Activated T-cell treated with anti-CD3 and anti-CD28 coated beads, Interleukin-2, amount 50 U/mL, for 1 hour (primary cell): ENCODE measurements around the gene CREB3L2.

Experiments used
- DNase-seq: peaks from one replicate; pipeline ENCODE4 v3.0.0-alpha.2; 2020

Gene CREB3L2

DNA sequence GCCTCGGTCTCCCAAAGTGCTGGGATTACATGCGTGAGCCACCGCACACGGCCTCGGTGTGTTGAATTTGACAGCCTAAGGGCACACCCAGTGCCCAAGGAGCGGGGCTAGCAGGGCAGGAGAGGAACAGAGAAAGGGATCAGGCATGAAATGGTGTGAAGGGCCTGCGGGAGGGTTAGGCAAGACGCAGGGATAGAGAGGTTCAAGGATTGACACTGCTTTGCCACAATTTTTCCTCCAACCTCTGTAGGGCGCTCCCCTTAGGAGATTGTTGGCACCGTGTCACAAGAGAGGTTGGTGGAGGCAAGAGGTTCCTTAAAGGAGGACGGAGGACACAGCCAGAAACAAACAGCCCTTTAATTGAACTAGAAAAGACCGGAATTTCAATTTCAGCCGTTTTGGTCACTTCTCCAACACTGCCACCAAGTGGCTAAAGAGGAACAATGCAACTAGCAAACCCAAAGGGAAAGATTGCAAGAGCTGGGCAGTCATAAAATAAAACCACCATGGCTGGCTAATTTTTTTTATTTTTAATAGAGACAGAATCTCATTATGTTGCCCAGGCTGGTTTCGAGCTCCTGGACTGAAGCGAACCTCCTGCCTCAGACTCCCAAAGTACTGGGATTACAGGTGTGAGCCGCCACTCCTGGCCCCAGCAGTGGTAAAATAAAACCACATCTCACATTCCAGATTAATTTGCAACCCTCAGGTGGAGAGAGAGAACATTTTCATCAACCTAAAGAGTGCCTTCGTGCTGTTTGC is 6.9 kb upstream of the CREB3L2 start:
- DNase-seq: peak; percentile 34

DNA sequence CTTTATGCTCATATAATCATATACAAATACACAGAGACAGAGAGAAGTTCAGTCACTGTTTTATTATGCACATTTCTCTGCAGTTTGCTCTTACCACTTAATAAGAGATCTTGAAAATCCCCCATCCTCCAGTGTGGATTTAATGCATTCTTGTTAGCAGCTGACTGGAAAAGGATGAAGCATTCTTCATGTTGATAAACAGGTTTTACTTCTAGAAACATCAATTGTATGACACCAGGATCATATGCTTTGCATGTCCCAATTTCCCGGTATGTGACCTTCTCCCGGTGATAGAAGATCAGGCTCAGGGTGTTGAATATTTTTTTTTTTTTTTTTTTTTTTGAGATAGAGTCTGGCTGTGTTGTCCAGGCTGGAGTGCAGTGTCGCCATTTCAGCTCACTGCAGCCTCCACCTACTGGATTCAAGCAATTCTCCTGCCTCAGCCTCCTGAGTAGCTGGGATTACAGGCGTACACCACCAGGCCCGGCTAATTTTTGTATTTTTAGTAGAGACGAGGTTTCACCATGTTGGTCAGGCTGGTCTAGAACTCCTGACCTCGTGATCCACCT is 6.2 kb upstream of the CREB3L2 start:
- no peak for DNase-seq

DNA sequence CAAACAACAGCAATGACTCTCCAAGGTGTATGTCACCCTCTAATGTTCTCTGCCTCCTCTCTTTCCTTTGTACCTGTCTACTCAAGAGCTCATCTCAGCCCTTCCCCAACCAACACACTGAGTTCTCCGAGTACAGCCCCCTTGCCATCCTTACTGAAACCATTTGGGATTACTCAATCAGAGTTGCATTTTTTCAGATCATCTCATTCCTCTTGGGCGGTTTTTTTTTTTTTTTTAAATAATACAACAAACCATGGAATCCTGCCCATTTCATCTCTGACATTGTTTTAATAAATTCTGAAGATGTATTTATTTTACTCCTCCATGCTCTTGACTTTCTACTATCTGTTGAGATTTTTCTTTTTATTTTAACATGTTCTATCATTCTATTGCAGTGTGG is 4.2 kb upstream of the CREB3L2 start:
- no peak for DNase-seq

DNA sequence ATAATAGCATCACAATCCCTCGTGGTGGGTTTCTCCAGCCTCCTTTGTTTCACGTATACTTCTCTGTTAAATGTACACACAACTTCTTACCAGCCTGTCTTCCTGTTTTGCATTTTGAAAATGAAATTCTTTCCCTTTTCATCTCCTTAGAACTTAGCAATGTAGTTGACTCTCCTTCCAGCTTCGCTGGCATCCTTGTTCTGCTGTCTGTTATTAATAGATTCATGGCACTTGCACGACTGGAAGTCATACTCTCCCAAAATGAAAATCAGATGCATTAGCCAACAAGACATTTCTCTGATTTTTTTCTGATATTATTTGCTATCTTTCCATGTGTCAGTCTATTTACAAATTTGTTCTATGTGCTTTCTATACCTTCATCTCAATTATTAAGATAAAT is 3.0 kb upstream of the CREB3L2 start:
- DNase-seq: no peak

DNA sequence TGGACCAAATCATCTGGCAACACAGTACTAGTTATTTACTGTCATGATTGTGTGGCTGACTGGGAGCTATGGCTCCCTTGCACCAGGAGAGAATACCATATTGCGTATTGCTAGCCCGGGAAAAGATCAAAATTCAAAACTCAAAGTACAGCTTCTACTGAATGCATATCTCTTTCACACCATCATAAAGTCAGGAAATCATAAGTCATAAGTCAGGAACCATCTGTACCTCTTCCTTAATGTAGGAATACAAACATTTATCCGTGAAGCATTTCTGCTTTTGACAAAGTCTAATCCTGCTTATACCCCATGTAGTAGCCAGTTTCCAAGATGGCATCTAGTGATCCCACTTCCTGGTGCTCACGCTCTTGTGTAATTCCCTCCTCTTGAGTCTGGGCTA is 2.2 kb upstream of the CREB3L2 start:
- DNase-seq: no peak

DNA sequence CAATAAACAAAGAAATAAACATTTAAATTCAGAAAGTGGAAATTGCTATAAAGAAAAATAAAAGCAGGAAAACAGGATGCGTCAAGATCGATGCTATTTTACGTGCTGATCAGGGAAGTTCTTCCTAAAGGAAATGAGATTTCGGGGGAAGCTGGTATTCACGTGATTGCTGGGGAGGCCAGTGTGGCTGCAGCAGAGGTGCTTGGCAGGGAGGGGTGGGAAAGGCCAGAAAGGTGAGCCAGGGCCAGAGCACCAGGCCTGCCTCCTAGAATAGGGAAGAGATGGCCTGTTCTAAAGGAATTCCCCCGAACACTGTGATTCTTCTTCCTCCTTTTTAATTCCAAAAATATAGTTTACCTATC is 923 bp upstream of the CREB3L2 start:
- DNase-seq: no peak

DNA sequence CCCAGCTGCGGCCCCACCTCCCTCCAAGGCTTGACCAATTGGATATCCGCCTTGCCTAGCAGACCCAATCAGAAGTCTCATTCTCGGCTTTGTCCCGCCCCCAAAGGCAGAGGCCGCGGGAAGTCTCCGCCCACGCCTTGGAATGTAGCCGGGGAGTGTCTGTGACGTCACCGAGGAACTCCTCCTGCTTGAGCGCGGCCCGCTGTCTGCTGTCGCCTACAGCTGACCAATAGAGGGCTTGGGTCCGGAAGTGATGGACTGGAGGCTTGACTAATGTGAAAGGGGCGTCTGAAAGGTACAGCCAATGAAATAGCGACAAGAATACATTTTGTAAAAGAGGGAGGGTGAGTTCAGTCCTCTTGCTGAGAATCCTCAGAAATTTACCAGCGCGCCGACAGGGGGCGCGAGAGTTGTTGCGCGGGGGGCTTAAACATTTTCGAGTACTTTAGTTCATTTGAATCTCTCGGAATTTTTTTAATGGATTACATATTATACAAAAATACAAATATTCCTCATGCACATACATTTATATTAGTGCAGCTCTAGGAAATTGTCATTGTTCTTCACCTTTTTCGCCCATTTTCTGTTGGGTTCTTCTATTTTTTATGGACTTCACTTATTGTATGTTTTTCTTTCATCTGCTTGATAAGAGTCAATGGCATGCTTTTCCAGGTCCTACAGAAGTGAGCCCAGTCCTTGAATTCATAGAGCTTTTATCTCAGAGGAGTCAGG is 376 bp upstream of the CREB3L2 start:
- DNase-seq: peak; percentile 98

DNA sequence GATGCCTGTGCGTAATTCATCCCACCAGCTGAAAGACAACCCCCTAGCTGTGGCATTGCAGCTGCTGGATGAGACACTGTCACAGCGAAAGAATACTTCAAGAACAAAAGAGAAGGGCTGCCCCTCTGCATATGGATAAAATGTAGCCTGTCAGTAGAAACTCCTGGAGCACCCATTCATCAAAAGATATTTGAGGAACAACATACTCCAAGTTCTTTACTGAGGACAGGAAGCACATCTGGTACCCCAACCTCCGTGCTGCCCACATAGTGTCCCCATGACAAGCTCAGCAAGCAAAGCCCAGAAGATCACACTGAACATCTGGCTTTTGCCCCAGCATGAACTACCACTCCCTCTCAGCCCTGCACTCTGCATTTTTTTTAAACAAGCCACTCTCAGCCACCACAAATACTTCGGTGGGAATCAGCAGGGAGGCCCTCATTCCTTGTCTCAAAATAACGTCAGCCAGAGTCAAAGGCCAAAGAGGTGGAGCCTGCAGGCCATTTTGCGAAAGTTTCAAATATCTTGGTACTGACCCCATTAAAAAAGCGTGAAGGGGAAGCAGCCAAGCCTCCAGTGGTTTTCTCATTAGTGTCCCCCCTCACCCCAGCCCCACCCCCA is 1.7 kb downstream of the CREB3L2 start:
- DNase-seq: no peak

DNA sequence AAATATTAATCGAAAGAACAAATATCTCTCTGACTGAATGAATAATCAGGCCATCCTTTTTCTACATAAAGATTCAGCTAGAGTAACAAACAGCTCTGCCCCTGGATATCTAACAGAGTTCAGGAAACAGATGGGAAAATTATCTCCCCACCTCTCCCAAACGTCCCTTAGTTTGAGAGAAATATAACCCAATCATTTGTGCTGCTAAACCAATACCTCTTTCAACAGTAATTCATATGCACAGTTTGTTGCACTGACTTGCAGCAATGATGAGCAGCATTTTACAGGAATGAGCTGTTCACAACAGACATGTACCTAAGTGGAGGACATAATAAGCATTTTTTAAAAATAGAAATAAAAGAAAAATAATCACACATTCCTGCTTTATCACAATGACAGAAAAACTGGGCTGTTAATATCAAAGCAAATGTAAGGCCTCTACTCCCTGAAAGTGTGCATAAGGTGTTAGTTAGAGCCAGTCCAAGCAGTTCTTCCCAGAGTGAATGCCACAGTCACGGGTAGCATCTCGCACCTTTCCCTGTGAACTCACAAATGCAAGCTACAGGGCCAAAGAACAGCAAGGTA is 2.3 kb downstream of the CREB3L2 start:
- DNase-seq: no peak

DNA sequence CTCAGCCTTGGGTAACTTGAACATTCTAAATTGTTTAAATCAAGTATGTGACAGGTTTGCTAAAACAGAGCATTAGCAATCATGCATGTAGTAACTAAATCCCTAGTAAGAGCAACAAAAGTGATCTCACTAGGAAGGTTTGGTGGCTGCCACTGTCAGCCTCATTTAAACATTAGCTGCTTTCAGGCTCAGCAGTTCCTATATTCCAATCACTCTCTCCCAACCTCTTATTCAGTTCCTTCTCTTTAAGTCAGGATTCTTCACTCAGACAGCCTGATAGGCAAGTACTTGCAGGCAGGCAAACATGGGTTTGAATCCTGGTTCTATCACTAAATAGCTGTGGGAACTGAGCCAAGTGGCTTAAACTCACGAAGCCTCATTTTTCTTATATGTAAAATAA is 3.6 kb downstream of the CREB3L2 start:
- DNase-seq: no peak

DNA sequence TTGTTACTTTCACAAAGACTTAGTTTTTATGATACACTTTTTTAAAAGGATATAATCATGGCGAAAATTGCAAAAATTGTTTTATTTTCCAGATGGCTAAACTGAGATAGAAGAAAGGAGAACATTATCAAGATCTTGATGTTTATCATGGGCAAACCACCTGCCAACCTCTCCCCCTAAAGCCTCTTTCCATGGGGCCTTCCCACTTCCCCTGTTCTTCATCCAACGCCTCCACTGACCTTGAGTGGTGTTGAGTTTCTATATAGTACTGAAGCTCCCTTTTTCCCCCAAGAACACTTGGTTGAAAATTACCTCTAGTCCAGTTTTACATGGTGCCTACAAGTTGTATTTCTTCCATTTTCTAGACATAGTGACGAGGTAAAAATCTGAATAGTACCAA is 5.0 kb downstream of the CREB3L2 start:
- no peak for DNase-seq

DNA sequence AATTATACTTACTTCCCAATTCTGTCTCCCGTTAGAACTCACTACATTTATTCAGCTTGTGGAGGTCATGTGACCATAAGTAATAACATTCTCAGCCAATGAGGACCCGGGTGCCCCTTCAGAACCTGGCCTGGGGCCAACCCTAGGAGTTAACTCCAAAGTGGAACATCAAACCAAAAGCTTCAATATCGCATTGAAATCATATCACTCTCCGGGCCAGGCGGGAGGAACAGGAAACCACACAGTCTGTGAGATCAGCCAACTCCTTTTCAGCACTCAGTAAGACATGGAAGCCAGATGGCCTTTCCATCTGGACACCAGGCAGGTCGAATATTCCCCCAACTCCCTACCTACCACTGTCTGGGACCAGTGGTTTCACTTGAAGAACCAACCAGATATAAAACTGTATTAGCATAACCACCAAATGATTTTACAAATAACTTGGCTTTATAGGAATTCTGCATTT is 5.5 kb downstream of the CREB3L2 start:
- no peak for DNase-seq

DNA sequence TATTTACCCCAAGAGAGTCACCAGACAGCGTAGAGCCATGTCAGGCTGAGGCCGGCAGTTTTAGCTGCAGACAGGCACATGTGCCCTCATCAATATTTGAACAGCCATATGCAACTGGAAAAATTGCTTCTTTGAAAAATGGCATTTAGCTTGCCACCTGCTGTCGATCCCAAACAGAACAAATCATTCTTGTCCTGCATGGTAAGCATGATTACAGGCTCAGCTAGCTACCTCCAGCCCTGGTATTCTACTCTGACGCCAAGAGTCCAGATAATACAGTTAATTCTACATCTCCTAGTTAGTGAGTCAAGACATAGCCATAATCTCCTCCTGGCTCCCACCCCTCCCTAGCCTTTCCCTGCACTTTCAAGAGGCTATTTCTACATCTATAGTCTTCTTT is 7.7 kb downstream of the CREB3L2 start:
- DNase-seq: no peak

DNA sequence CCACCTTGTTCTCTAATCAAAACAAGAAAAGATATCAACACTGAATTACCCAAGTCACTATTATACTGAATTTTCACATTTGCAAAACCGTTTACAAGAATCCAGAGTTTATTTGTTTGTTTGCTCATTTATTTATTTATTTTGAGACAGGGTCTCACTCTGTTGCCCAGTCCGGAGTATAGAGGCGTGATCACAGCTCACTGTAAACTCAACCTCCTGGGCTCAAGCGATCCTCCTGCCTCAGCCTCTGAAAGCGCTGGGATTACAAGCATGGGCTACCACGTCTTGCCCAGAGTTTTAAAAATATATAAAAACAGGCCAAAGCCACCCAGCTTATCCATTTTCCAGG is 8.5 kb downstream of the CREB3L2 start:
- no peak for DNase-seq

DNA sequence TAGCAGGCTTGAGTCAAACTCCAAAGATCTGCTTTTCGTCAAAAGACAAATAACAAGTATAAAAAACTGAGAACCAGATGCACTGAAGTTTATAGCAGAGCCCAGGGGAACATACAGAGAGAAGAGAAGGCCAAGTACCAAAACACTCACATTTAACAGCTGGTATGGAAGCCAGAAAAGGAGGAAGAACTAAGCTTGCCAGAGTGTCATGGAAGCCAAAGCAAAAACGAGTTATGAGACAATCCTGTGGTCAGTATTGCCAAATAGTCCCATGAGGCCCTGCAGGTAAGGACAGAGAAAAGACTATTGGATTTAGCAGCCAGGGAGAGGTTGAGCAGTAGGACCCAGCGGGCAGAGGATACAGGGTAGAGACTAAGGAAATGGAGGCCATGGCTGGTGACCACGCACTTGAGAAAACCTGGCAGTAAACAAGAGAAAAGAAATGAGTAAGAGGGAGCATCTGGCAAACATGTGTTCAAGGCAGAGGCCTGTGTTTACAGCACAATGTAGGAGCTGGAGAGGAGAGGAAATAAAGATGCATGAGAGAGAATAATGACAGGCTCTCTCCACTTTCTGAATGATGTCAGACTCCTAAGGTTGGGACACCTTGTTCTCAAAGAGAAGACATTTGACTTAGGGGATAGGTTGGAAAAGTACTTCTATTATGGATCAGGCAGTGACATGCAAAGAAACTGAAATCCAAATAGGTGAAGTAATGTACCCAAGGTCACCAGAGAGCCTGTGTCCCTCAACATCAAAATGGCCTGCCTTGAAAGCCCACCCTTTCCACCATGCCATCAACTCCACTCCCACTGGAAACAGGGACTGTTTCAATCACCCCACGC is 9.1 kb downstream of the CREB3L2 start:
- DNase-seq: no peak

DNA sequence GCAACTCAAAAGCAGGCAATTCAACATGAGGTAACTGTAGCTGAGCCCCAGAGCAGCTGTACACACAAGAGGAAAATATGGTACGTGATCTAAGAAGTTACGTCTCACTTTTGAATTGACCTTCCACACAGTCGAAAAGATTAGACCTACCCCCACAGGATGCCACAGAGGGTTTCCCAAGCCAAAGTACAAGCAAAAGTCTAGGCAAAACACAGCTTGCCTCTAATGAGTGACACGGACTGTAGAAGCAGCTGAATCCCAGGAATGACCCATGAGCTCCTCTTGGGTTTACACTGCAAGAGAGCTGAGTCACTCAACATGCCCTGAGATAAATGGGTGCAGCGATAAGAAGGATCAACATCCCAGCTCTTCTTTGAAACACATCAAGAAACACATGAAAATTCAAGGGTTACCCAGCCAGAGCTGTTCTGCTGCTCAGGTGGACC is 9.8 kb downstream of the CREB3L2 start:
- DNase-seq: no peak

DNA sequence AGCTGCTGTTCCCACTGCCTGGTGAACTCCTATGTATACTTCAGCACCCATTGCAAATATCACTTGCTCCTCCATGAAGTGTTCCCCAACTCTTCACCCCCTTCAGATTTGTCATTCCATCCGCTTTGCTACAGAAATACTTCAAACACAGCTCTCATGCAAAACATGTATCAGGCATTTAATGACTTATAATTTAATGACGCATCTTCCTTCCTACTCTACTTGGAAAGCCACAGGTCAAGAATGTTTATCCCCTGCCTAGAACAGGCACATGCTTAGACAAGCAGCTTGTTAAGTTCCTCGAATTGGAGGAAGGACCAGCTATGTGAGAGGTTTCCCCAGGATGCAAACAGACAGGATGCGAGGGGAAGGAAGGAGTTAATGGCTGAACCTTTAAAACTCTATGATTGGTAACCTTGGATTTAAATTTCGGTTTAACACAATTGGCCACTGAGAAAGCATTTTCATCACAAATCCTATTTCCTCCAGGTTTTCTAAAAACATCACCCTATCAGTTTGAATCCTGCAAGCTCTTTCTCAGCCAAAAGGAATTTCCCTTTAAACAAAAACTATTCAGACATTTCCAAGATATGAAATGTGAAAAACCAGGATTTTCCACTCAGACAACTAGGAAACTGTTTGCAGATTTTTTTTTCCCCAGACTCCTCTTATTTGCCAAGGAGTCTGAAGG is 11.5 kb downstream of the CREB3L2 start:
- DNase-seq: no peak

DNA sequence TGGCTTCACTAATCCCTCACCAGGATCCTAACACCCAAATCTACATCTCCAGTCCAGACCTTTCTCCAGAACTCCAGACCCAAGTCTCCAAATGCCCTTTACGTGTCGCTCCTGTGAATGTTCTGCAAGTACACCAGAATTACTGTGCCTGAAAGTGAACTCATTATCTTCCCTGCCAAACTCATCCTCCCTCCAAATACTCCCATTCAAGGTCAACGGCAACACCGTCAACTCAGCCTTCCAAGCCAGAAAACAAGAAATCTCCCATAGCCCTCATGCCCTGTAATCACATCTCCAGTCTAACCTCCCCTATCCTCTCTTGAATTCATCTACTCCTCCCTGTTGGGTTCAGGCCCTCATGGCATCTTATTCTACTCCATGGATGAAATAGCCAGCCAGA is 12.3 kb downstream of the CREB3L2 start:
- no peak for DNase-seq

DNA sequence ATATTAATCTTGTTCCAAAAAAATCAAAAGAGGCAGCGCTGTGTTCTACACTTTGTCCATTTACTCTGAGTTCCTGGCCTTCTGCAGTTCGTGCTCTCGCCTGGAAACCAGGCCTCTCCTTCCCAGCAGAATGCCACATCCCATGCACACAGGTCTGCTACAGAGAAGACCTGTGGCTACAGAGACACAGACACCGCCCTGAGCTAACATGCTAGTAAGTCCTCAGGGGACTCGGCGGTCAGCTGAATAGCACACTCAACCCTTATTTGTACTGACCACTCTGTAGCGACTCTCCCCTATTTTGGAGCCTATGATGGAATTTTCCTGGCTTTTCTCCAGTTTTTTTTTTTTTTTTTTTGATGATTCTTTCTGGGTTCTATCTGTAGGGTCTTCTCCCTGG is 12.8 kb downstream of the CREB3L2 start:
- DNase-seq: no peak

DNA sequence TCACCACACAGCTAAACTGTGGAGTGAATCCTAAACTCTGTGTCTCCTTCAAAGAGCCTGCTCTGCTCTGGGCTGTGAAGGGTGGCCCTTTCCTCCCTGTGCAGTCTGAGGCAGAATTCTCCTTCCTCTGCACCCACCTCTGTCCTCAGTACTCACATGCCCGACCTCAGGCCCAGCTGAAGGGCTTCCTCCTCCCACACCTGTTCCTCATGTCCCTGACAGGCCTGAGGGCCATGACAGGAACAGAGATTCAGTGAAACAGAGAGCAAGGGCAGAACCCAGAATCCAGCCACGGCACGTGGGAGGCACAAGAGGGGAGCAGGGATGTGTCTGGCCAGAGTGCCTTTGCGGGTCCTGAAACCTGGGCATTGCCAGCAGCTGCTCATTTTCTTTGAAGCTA is 13.9 kb downstream of the CREB3L2 start:
- DNase-seq: no peak

DNA sequence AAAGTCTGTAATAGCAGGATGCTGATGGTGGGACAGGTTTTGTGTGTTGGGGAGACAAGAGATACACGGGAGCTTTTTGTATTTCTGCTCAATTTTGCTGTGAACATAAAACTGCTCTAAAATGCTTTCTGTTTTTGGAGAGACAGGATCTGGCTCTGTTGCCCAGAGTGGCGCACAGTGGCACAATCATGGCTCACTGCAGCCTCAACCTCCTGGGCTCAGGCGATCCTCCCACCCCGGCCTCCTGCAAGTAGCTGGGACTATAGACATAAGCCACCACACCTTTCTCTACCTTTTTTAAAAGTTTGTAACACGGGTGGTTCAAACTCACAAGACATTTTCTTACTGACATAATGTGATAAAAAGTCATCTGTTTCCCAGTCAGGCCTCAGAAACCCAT is 14.3 kb downstream of the CREB3L2 start:
- DNase-seq: no peak

DNA sequence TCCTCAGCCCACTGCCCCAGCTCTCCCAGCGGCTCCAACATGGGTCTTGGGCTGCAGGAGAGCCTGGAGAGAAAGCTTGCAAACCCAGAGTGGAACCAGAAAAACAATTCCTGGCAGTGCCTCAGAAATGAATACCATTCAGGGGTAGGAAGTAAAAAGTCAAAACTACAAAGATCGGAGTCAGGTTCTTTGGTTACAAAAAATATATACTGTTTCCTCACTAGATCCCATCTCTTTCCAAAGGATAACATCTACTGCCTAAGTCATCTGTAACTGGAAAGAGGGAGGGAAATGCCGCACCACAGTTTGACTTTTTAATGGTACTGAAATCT is 14.9 kb downstream of the CREB3L2 start:
- DNase-seq: no peak
